ENCODE results near the gene GPR137. TPM values are rescaled to one million over a fixed set of nuclear protein-coding genes. Genes with fewer than 3 reads are reported as not detected.
A peak's percentile ranks its signal among the peaks of the same experiment; 100 is the strongest.

Gene GPR137
- total and polyA plus RNA-seq, 10 of the 15 experiments (the other 5 are each of a cell fraction or from before 2014, with no cell fraction given): 0.37 to 29.2 (median 13.8) TPM

DNA sequence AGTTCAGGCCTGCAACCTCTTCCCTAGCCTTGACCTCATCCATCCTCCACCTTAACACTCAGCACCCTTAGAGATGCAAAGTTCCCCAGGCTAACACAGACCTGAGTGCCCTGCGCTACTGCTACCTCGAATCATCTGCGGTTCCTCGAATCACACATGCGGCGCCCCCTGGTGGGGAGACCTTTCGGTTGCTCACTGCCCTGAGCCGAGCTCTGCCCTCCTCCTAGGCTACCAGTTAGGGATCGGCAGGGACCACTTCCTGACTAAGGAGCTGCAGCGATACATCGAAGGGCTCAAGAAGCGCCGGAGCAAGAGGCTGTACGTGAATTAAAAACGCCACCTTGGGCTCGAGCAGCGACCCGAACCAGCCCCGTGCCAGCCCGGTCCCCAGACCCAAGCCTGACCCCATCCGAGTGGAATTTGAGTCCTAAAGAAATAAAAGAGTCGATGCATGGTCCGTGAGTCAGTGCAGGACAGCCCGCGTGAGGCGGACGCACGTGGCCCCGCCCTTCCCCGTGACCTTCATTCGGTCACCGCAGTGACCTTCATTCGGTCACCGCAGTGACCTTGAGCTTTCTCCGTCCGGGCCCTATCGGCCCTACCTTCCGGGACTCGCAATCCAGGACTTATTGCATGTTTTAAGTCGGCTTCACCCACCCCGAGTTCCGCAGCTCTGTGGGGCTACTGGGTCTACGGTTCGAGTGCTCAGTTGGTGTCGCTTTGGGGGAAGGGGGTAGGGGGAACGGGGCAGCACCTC is 18.8 kb downstream of the GPR137 start (continued):
- TF ChIP-seq WRNIP1 (IDR thresholded peaks at IDR 0.05; ENCODE audit: borderline replicate concordance, low read depth, low read length) (peak; percentile 90; the same call in 1 of the 2 replicates), ZNF217 (IDR thresholded peaks at IDR 0.05) (no peak), ZBTB4 (CRISPR knock-in tag; IDR thresholded peaks at IDR 0.05) (no peak), ZZZ3 (IDR thresholded peaks at IDR 0.05; ENCODE audit: control insufficient read depth, insufficient read length, low read depth) (no peak), LARP7 (IDR thresholded peaks at IDR 0.05) (peak; percentile 88), RBBP5 (conservative IDR thresholded peaks at IDR 0.05) (no peak), BRCA1 (IDR thresholded peaks at IDR 0.05; ENCODE audit: low read depth, low read length) (no peak)
